ENCODE results near the gene KIF26A. TPM values are rescaled to one million over a fixed set of nuclear protein-coding genes. Genes with fewer than 3 reads are reported as not detected.

The KIF26A gene
- total RNA-seq, 2 donors from 2014 or later, result 1.6 to 13.9 TPM

GRCh38 chr14:104169005-104169698 lies 30.8 kb downstream of the KIF26A start:
- peaks cover 3% of the 10 kb centered on the region for H3K4me1 ChIP-seq (replicated peaks)
- H3K27ac ChIP-seq, result no peak overlapping the region
- H3K9me3 ChIP-seq, result no peaks in the 10 kb centered on the region
- H3K4me3 ChIP-seq, result no peak overlapping the region
- no peaks in the 10 kb centered on the region for H3K27me3 ChIP-seq (replicated peaks; ENCODE audit: insufficient read depth)
- no peaks in the 10 kb centered on the region for H3K36me3 ChIP-seq
- TF ChIP-seq CTCF (IDR thresholded peaks at IDR 0.05), result no peak
- TF ChIP-seq POLR2AphosphoS5 (IDR thresholded peaks at IDR 0.05), result no peak
- no peak for TF ChIP-seq POLR2A (IDR thresholded peaks at IDR 0.05)
- no peak for DNase-seq (ENCODE audit: low spot score)
- 75% methylated on average over 20 of the region's 20 CpGs for WGBS
- intact Hi-C loops (cut with DNase I), result no loop called here

GRCh38 chr14:104169699-104170479 lies 31.5 kb downstream of the KIF26A start:
- Histone ChIP-seq H3K27ac (no peak overlapping the region), H3K36me3 (no peaks in the 10 kb centered on the region), H3K4me1 (replicated peaks) (peaks cover 3% of the 10 kb centered on the region), H3K4me3 (no peak overlapping the region), H3K9me3 (no peaks in the 10 kb centered on the region), H3K27me3 (replicated peaks; ENCODE audit: insufficient read depth) (no peaks in the 10 kb centered on the region)
- intact Hi-C loops (cut with DNase I), result no loop called here
- no peak for DNase-seq (ENCODE audit: low spot score)
- TF ChIP-seq POLR2AphosphoS5 (IDR thresholded peaks at IDR 0.05) (no peak), POLR2A (IDR thresholded peaks at IDR 0.05) (no peak), CTCF (IDR thresholded peaks at IDR 0.05) (no peak)
- WGBS, result 90% methylated on average over 27 of the region's 27 CpGs

- TF ChIP-seq CTCF (IDR thresholded peaks at IDR 0.05) (no peak), POLR2A (IDR thresholded peaks at IDR 0.05) (no peak), POLR2AphosphoS5 (IDR thresholded peaks at IDR 0.05) (no peak)
- H3K27me3 ChIP-seq (replicated peaks; ENCODE audit: insufficient read depth), result no peaks in the 10 kb centered on the region
- no peaks in the 10 kb centered on the region for H3K9me3 ChIP-seq
- DNase-seq (ENCODE audit: low spot score), result no peak
- intact Hi-C loops (cut with DNase I), result no loop called here
- no peak overlapping the region for H3K4me3 ChIP-seq
- 73% methylated on average over 20 of the region's 28 CpGs for WGBS
- H3K4me1 ChIP-seq (replicated peaks), result peaks cover 3% of the 10 kb centered on the region
- no peak overlapping the region for H3K27ac ChIP-seq
- no peaks in the 10 kb centered on the region for H3K36me3 ChIP-seq
These were observed 32.8 kb downstream of the KIF26A start for GRCh38 chr14:104171029-104171697.

- TF ChIP-seq CTCF (IDR thresholded peaks at IDR 0.05), result no peak
- no peak for TF ChIP-seq POLR2AphosphoS5 (IDR thresholded peaks at IDR 0.05)
- TF ChIP-seq POLR2A (IDR thresholded peaks at IDR 0.05), result no peak
- WGBS, result 57% methylated on average over 33 of the region's 33 CpGs
- peaks cover 3% of the 10 kb centered on the region for H3K4me1 ChIP-seq (replicated peaks)
- no peaks in the 10 kb centered on the region for H3K36me3 ChIP-seq
- no peak overlapping the region for H3K4me3 ChIP-seq
- H3K27me3 ChIP-seq (replicated peaks; ENCODE audit: insufficient read depth), result no peaks in the 10 kb centered on the region
- H3K27ac ChIP-seq, result no peak overlapping the region
- intact Hi-C loops (cut with DNase I), result no loop called here
- no peaks in the 10 kb centered on the region for H3K9me3 ChIP-seq
- no peak for DNase-seq (ENCODE audit: low spot score)
These were observed 33.5 kb downstream of the KIF26A start for GRCh38 chr14:104171895-104172294.

Data from prostate gland (tissue), 2 donors.